HG03460 (cell line): ENCODE data around the gene ATP8B1.

Experiments
- ATAC-seq: cut with Tn5 transposase; IDR thresholded peaks from one replicate; pipeline ENCODE4 v1.9.1; 2021; ENCODE audit not compliant: unreplicated experiment

ATP8B1 gene

DNA sequence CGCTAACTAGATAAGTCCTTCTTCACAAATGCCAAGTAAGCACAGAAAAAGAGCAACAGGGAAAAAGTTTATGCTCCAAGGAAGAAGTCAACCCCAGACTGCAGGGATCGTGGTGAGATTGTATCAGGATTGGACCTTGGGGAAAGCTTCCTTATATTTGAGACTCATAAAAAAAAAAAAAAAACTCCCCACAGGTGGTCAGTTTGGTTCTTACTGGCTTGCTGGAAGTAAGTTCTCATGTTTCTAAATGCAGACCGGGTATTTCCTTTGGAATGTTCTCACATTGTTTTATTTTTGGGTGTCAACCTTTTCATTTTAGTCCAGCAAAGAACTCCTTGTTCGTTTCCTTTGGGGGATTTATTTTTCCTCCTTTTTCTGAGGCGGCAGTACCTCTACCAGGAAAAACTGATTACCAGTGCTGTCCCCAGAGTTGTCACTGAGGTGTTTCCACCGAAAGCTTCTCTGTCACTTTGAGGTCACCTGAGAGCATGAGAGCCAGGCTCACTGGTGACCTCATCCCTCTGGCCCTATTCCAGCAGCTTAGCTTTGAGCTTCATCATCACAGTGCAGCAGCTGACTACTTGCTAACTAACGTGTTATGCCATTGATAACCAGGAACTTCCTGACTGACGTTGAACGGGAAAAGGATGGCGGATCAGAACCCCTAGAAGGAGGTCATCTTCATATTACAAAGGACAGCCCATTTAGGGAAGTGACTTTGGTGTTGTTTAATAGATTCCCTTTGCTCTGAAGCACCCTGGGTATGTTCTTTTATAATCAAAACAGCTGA is 16.8 kb upstream of the ATP8B1 start:
- ATAC-seq: no peak

DNA sequence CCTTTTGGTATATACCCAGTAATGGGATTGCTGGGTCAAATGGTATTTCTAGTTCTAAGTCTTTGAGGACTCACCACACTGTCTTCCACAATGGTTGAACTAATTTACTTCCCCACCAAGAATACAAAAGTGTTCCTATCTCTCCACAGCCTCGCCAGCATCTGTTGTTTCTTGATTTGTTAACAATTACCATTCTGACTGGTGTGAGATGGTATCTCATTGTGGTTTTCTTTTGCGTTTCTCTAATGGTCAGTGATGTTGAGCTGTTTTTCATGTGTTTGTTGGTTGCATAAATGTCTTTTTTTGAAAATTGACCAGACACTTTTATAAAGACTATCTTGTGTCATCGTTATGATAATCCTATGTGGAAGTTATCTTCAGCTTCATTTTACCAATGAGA is 16.0 kb upstream of the ATP8B1 start:
- no peak for ATAC-seq

DNA sequence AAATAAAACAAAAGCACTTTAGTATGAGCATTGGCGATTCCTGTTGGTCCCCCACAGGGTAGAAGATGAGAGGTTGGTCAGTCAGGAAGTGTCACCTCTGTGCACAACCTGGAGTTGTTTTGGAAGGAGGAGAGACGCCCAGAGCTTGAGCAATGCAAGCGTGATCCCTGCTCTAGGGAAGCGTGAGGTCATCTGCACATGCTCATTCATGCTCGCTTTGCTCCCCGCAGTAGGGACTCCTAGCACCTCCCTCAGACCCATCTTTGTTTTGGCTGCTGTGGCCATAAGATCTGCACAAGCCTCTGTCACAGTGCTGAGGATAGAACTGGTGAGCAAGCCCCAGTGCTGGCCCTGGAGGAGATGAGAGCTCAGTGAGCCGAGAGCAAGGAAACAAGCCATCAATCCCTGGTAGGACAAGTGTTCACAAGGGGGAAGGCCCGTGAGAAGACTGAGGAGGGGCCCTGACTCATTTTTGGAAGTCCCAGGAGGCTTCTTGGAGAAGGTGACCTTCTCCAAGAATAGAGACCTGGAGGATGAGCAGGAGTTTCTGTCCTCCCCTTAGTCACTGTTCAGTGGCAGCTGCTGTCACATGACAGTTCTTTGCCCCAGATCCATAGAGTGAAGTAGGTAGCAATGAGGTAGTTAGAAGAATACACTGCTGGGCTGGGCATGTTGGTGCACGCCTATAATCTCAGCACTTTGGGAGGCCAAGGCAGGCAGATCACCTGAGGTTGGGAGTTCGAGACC is 13.3 kb upstream of the ATP8B1 start:
- ATAC-seq: no peak

DNA sequence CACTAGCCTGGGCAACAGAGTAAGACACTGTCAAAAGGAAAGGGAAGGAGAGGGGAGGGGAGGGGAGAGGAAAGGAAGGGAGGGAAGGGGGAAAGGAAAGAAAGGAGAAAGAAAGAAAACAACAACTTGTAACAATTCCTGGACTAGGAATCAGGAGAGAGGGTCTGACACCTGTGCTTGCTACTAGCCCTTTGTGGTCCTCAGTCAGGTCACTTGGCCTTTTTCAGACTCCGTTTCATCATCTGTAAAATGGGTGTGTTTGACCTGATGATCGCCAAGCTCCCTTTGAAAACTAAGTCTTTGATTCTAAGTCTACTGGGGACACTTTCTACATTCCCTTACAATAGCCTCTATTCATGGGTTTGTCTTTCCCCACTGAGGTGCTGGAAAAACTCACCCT is 11.4 kb upstream of the ATP8B1 start:
- no peak for ATAC-seq

DNA sequence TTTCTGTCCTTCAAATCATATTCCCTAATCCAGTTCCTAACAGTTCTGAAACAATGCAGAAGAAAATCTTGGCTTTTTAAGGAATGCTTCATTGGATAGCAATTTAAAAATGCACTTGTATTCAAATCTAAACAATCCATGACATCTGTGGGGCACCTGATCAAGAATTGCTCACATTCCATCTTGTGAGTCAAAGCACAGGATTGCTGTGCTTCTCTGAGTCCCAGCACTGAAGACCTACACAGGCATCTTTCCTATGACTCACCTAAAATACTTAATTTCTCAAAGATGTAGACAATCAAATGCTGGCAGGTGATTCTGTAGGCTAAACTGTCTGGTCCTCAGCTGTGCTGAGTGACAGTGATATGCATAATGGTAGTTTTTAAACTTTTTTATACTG is 10.1 kb upstream of the ATP8B1 start:
- no peak for ATAC-seq

DNA sequence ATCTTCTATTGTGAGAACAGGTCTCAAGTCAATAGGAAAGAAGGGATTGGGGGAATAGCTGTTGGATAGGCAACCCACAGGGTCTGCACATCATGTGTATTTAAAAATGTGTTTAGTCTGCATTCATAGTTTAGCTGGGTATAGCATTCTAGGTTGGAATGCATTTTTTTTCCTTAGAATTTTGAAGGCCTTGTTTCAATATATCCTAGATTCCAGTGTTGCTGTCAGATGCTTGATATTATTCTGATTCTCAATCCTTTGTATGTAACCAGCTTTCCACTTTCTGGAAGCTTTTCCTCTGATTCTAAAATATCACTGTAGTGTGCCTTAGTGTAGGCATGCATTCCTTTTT is 9.0 kb upstream of the ATP8B1 start:
- no peak for ATAC-seq

DNA sequence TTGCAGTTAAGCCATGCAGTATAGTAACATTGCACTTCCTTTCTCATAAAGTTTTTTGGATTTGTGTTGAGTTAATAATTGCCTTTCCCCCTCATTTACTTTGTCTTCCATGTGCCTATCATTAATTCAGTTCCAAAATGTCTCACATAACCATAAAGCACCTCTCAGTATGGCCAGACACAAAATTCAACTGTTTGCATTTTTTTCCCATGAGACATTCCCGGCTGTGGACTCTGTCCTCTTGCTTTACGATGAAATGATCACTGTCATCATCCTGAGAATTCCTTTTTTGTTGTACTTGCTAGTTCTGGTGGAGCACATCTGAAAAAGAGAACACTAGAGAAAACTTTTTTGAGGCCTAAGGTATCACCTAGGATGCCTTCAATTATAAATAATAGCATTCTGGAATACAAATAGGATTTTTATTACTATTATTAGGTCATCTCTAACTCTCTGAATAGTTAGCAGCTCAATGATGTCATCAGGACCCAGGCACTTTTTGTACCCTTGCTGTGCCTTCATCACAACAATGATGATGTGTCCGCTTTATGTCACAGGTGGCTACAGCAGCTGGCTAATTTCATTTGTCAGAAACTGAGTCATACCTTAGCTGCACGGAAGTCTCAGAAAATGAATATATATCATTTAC is 8.5 kb upstream of the ATP8B1 start:
- ATAC-seq: no peak

DNA sequence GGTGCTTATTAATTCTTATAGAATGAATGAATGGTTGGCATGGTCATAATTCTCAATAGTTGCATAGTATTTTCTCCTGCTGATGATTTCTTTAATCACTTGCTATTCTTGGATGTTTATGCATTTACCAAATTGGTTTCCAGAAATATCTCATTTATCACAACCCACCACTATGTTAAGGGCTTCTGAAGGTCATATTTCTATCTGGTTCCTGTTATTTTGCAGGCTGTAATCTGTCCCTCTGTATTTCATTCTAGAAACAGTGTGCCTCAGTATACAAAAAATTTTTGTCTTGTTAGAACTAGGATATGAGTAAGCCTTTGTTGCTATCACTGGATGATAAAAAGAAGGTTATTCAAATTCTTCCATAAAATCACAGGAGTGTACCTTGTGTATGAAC is 6.1 kb upstream of the ATP8B1 start:
- ATAC-seq: no peak

DNA sequence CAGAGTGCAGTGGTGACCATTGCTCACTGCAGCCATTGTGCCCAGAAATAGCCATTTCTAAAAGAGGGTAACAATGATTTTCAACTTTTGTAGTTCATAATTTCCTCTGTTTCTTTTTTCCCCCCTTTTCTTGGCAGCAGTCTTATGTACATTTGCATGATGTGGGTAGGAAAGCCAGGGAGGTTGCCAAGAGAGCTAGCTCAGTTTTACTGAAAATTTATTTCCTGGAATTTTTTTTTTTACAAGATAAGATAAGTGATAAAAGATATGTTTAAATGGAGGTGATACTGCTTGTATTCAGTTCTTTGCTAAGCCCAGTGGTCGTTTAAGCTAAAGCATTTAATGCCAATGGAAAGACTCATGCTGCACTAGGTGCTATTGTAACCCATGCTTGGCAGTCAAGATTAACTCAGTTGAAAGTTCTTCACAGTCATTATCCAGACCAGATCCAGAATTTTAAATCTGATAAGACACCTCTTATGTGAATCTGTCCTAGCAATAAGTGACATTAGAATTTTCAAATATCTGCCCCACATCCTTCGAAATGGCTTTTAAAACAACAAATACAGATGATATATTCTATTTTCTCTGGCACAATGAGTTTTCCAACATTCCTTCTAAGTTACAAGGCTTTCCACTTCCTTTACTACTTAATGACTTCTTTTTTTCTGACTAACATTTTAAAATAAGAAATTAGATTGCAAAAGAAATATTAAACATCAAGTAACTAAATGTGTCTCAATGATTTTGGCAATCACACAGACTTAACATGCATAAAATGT is 4.4 kb upstream of the ATP8B1 start:
- ATAC-seq: no peak

DNA sequence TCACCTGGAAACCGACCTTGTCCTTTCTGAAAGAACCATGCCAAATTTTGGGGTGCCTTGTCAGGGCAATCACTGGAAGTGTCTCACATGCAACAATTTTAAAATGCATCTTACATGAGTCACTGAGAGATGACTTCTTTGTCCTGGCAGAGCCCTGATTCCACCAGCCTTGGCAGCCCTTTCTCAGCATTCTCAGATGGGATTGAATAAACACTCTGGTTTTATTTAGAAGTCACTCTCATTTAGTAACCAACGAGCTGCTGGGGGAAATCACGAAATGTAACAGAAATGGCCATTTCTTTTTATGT is 3.8 kb upstream of the ATP8B1 start:
- ATAC-seq: no peak

DNA sequence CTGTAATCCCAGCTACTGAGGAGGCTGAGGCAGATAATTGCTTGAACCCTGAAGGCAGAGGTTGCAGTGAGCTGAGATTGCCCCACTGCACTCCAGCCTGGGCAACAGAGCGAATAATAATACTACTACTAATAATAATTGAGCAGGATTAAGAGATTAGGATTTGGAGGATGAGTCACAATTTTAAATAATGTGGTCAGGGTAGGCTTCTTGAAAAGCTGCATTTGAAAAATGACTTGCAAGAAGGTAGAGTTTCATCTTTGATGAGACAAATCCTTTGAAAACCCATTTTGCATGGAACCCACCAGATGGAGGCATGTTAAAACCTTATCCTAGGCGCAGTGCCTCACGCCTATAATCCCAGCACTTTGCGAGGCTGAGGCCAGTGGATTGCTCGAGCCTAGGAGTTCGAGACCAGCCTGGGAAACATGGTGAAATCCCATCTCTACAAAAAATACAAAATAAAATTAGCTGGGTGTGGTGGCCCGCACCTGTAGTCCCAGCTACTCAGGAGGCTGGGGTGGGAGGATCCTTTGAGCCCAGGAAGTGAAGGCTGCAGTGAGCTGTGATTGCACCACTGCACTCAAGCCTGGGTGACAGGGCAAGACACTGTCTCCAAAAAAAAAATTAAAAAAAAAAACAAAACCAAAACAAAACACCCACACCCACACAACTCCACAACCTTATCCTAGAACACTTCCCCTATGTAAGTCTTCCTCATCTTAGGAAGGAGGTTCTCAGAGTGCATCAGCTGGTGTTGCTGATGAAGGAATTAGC is 3.3 kb upstream of the ATP8B1 start:
- no peak for ATAC-seq

DNA sequence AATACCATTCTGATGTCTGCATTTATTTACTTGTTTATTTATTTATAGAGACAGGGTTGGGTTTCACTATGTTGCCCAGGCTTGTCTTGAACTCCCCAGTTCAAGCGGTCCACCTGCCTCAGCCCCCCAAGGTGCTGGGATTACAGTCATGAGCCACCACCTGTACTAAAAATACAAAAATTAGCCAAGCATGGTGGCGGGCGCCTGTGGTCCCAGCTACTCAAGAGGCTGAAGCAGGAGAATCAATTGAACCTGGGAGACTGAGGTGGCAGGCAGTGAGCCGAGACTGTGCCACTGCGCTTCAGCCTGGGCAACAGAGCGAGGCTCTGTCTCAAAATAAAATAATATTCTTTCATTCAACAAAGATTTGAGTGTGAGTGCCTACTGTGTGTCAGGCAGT is 2.0 kb upstream of the ATP8B1 start:
- ATAC-seq: no peak

DNA sequence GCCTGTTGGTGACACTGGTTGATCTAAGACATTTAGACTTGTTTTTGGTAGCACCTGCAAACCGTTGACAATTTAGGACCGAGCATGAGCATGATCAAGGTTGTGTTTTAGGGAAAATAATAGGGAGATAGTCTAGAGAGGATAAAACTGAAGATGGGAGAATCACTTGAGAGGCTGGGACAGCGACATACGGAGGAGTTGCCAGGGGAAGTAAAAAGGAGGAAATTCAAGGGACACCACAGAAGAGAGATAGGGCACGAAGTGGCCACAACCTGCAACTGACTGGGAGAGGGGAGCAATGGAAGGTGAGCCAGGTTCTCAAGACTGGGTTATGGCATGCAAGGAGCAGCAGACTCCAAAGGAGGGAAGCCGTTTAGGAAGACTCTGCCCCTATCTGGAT is 1.4 kb upstream of the ATP8B1 start:
- no peak for ATAC-seq

DNA sequence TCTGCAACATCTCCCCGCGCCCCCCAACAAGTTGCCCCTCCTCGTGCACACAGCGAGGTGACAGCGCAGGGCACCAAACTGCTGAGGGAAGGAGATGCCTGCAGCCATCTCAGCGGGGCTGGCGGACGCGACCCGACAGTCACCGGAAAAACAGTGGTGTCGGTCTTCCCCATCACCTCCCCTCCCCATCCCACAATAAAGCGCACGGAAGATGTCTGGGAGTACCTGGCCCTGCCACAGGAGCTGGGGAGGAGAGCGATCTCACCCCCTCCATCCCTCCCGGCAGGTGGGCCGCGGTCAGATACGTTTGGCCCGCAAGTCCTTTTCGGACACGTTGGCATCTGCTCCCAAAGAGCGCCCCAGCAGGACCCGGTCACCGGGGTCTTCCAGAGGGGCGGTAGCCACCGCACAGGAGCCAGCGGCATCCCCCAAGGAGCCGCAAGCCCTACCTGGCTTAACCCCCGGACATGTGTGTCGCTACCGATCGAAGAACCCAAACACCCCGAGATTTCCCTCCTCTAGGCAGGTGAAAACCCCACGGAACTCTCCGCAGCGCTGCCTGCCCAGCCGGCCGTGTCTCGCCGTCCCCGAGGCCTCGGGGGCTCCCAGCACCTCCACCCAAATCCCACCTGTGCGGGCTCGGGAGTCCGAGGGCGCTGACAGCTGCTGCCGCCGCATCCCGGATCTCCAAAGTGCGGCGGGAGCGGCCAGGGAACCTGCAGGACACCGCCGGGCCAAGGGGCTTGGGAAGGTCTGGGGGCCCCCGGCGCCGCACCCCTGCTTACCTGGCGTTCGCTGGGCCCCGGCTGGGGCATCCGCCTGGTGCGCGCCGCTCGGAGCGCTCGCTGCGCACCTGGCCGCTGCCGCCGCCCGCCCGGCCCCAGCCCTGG is 657 bp downstream of the ATP8B1 start:
- peak; percentile 41 for ATAC-seq

DNA sequence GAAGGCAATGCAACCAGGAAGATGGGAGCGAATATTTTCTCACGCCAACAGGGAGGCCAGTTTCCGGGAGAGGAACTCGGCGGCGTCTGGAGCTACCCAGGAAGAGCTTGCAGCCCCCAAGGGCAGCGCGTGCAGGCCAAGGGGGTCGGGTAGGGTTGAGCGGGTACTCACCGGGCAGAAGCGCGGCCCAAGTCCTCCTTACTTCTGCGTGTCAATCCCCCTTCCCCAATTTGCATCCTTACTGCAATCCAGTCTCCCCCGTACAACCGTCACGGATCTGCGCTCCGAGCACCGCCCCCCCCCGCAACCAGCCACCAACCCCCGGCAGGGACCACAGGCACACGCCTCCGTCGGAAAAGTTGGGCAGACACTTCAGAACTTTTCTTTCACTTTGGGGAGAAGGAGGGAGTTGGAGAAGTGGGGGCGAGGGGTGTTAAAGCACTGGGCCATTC is 1.3 kb downstream of the ATP8B1 start:
- ATAC-seq: no peak

DNA sequence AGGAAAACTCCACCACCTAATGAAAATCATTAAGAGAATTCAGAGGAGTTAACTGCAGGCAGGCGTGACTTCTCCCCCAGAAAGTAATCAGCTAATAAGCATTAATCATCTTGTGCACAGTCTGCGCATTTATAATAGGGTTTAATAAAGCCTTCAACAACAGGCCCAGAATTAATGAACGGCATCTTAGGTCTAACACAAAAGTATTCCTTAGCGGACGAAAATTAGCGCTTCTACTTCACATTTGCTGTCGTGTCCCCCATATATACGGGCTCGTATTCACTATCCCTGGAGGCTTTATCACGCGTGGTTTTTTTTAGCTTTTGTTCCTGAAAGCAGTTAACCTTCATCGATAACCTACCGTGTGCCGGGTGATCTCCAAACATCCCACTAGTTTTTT is 1.8 kb downstream of the ATP8B1 start:
- ATAC-seq: no peak

DNA sequence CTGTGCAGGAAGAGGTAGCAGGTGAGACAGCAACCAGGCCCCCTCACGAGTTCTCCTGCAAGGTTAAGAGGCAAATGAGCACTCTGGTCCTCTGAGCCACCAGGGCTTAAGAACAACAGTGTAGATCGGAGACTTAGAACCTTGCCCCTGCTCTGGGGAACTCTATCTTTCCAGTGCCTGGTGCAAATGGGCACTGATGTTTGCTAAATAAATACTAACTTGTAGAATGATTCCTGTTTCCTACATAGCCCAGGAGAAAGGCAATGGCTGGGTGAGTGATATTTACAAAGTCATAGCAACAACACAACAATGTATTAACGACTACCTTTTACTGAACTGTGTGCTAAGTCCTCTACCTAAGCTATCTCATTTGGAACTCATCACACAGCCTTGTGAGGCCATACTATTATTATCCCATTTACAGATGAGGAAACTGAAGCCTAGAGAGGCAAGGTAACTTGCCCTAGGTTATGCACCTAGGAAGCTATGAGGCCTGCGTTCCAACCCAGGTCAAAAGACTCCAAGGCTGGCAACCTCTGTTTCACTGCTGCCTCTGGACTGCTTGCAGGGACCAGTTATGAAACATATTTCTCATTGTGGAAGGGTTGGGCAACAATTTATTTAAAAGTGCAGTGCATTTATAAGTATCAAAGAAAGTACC is 4.3 kb downstream of the ATP8B1 start:
- ATAC-seq: no peak

DNA sequence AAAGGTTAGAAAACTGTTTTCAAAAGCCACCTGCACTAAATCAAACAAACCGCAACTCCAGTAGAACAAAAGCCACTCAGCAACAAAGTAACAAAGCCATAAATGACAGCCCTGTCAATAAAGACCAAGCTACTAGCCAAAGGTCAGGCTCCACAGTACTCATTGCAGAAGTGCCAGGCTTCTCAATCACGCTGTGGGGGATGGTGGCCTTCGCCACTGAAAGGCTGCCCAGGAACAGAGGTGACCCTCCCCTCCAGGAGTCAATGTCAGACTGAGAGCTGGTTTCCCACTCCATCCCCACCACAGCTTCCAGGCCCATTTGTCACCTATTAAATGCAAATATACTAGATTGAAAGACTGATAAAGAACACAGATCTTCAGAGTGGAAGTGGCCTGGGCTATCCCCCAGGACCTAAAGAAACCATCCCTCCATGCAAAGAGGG is 5.9 kb downstream of the ATP8B1 start:
- ATAC-seq: no peak
